ENCODE data around the gene FRMPD4. TPM values are rescaled to one million over a fixed set of nuclear protein-coding genes. Genes with fewer than 3 reads are reported as not detected.

The FRMPD4 gene
- not detected for total RNA-seq

DNA sequence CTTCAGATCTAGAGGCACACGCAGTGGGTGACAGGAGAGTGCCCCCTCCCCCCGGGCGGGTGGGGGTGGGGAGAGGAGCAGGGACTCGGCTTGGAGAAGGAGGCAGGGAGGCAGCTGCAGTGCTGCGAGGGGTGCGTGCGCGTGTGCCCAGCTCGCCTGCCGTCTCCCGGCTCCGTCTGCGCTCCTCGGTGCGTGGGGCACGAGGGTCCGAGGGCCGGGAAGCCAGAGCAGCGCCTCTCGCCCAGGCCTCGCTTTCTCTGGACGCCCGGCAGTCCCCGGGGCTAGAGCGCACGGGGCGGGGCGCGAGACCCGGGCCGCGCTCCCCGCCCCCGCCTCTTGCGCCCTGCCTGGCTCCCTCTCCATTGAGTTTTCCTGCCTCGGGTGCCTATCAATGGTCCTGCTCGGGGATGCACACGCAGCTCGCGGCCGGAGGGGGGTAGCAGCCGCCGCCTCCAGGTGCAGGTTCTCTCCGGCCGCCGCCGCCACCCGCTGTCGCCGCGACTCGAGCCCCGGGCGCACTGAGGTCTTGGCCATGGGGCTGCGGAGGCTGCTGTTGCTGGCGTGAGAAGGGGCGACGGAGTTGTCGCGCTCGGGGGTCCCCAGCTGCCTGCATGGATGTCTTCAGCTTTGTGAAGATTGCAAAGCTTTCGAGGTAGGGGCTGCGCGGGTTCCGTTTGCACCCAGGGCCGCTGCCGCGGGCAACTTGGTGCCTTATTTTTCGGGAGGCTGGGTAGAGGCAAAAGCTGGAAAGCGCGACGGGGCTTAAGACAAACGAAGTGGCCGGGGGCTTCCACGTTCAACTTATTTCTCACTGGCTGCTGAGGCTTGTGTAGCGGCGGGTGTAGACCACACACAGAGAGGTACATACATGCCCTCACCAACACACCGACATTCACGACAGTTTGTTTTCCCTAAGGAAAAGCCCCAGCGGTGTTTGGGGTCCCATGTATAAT is at the start of gene FRMPD4:
Gene FRMPD4 (plus strand): TSS at position 113 of the 953 bp plus-strand sequence. CDS start 499 bp downstream, at position 612.
- Mint-ChIP-seq H3K27me3 (peaks cover 38% of the 10 kb centered on the region), H3K9me3 (no peaks in the 10 kb centered on the region), H3K36me3 (no peaks in the 10 kb centered on the region), H3K27ac (no peak within 1 kb of the TSS), H3K4me3 (no peak within 1 kb of the TSS), H3K4me1 (peaks cover 3% of the 10 kb centered on the region)
- no peak for DNase-seq

DNA sequence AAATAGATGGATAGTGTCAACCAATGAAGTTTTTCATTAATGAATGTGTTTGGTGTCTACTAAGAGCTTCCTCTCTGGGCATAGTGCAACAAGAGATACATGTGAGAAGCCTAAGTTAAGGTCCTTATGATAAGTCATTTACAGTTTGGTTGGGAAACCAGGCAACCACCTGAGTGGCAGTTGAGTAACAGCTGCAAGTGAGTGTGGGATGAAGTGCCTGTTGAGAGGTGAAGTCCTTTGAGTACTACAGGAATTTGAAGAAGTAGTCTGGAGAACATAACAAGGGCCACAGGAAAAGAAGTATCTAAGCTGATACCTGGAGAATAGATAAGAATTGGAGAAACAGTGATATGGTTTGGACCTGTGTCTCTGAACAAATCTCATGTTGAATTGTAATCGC is 48.5 kb upstream of the FRMPD4 start:
- no peak for DNase-seq
- Mint-ChIP-seq H3K4me3 (no peak overlapping the region), H3K27ac (no peak overlapping the region), H3K4me1 (no peaks in the 10 kb centered on the region), H3K27me3 (no peaks in the 10 kb centered on the region), H3K9me3 (no peaks in the 10 kb centered on the region), H3K36me3 (no peaks in the 10 kb centered on the region)

DNA sequence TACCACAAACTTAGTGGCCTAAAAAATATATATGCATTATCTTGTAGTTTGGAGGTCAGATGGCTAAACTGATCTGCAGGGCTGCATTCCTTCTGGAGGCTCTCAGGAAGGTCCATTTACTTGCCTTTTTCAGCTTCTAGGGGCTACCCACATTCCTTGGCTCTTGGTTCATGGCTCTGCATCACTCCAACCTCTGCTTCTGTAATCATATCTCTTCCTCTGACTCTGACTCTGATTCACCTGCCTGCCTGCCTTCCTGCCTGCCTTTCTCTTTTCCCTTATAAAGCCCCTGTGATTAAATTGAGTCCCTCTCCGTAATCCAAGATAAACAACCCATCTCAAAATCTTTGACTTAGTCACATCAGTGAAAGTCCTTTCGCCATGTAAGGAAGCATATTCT is 25.0 kb upstream of the FRMPD4 start:
- Mint-ChIP-seq H3K9me3 (peaks cover 1% of the 10 kb centered on the region), H3K4me1 (no peaks in the 10 kb centered on the region)

GRCh38 chrX:12115377-12115776 is 22.9 kb upstream of the FRMPD4 start:
- peaks cover 1% of the 10 kb centered on the region for H3K9me3 Mint-ChIP-seq
- no peaks in the 10 kb centered on the region for H3K4me1 Mint-ChIP-seq
- H3K4me3 Mint-ChIP-seq: no peak overlapping the region
- no peak for DNase-seq
- H3K27ac Mint-ChIP-seq: no peak overlapping the region
- H3K27me3 Mint-ChIP-seq: no peaks in the 10 kb centered on the region
- no peaks in the 10 kb centered on the region for H3K36me3 Mint-ChIP-seq

More for the DNA sequence above, 25.0 kb upstream of the FRMPD4 start:
- Mint-ChIP-seq H3K27ac (no peak overlapping the region), H3K4me3 (no peak overlapping the region), H3K36me3 (no peaks in the 10 kb centered on the region), H3K27me3 (no peaks in the 10 kb centered on the region)
- DNase-seq: no peak

DNA sequence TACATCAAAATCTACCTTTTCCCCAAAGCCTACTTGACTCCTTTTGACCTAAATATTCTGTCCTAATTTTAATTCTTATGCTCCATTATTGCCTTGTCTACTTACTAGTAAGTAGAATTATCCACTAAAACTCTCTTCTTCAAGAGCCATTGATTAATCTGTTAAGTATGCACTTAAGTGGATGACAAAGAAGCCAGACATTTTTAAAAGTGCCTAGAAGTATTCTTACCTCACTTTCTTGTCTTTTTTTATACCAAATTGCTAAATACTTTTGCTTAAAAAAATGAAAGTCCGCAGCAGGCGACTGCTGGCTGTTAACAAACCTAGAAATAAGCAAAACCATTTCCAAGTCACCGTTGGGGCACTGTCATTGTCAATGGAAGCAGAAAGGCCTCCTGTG is 20.1 kb upstream of the FRMPD4 start:
- Mint-ChIP-seq H3K27me3 (no peaks in the 10 kb centered on the region), H3K27ac (no peak overlapping the region), H3K4me3 (no peak overlapping the region), H3K9me3 (no peaks in the 10 kb centered on the region), H3K4me1 (no peaks in the 10 kb centered on the region), H3K36me3 (no peaks in the 10 kb centered on the region)
- no peak for DNase-seq

GRCh38 chrX:12128017-12128416 is 10.3 kb upstream of the FRMPD4 start:
- Mint-ChIP-seq H3K4me1 (no peaks in the 10 kb centered on the region), H3K27me3 (no peaks in the 10 kb centered on the region), H3K4me3 (no peak overlapping the region), H3K27ac (no peak overlapping the region), H3K9me3 (peaks cover 6% of the 10 kb centered on the region), H3K36me3 (no peaks in the 10 kb centered on the region)
- no peak for DNase-seq

- Mint-ChIP-seq H3K27ac (no peak overlapping the region), H3K36me3 (no peaks in the 10 kb centered on the region), H3K9me3 (no peaks in the 10 kb centered on the region), H3K4me1 (peaks cover 3% of the 10 kb centered on the region), H3K4me3 (no peak overlapping the region), H3K27me3 (peaks cover 38% of the 10 kb centered on the region)
- DNase-seq: no peak
These were observed 317 bp upstream of the FRMPD4 start for GRCh38 chrX:12137951-12138360.

- Mint-ChIP-seq H3K4me3 (no peak overlapping the region), H3K4me1 (peaks cover 3% of the 10 kb centered on the region), H3K36me3 (no peaks in the 10 kb centered on the region), H3K9me3 (no peaks in the 10 kb centered on the region), H3K27ac (no peak overlapping the region), H3K27me3 (peaks cover 37% of the 10 kb centered on the region)
- no peak for DNase-seq
These were observed 1.8 kb downstream of the FRMPD4 start for GRCh38 chrX:12139934-12140611.

- Mint-ChIP-seq H3K27me3 (peaks cover 26% of the 10 kb centered on the region), H3K4me3 (no peak overlapping the region), H3K36me3 (no peaks in the 10 kb centered on the region), H3K9me3 (no peaks in the 10 kb centered on the region), H3K27ac (no peak overlapping the region), H3K4me1 (peaks cover 3% of the 10 kb centered on the region)
- no peak for DNase-seq
These were observed 3.2 kb downstream of the FRMPD4 start for GRCh38 chrX:12141511-12141910.

DNA sequence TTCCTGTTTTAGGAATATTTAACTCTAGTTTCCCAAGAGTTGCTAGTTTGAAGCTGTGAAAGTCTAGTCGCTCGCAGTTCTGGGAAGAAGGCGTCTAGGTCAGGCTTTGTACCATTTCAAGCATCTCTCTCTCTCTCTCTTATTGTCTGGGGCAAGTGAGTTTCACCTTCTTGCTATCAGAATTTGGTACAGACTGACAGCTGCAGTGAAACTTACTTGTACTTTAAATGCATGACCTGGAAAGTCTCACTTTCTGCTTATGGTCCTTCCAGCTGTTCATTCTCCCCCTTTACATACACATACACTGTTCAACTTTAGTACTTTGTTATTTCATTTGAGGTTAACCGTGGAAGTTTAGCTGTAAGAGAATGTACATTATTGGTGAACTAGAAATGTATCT is 4.4 kb downstream of the FRMPD4 start:
- DNase-seq: no peak
- Mint-ChIP-seq H3K9me3 (no peaks in the 10 kb centered on the region), H3K36me3 (no peaks in the 10 kb centered on the region), H3K4me1 (peaks cover under 1% of the 10 kb centered on the region), H3K27me3 (peaks cover 16% of the 10 kb centered on the region), H3K4me3 (no peak overlapping the region), H3K27ac (no peak overlapping the region)

GRCh38 chrX:12145402-12145801 is 7.1 kb downstream of the FRMPD4 start:
- Mint-ChIP-seq H3K27ac (no peak overlapping the region), H3K36me3 (no peaks in the 10 kb centered on the region), H3K9me3 (no peaks in the 10 kb centered on the region), H3K27me3 (peaks cover 5% of the 10 kb centered on the region), H3K4me1 (no peaks in the 10 kb centered on the region), H3K4me3 (no peak overlapping the region)
- no peak for DNase-seq

DNA sequence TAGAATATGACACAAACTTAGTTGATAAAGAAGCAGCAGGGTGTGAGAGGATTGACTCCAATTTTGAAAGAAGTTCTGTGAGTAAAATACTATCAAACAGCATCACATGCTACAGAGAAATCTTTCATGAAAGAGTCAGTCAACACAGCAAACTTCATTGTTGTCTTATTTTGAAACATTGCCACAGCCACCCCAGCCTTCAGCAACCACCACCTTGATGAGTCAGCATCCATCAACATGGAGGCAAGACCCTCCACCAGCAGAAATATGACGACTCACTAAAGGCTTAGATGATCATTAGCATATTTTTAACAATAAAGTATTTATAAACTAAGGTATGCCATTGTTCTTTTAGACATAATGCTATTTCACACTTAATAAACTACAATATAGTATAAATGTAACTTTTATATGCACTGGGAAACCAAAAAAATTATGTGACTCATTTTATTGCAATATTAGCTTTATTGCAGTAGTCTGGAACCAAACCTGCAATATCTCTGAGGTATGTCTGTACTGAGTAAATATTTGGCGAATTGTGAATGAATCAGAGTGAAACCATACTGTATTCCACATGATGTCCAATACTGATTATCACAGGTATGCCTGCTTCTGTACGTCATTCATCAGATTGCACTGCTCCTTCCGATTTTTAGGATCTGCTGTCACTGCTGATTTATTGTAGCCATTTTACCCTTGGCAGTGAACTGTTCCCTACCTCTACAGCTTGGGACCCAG is 11.6 kb downstream of the FRMPD4 start:
- Mint-ChIP-seq H3K4me3 (no peak overlapping the region), H3K27me3 (no peaks in the 10 kb centered on the region), H3K9me3 (no peaks in the 10 kb centered on the region), H3K36me3 (no peaks in the 10 kb centered on the region), H3K27ac (no peak overlapping the region), H3K4me1 (no peaks in the 10 kb centered on the region)
- DNase-seq: no peak

DNA sequence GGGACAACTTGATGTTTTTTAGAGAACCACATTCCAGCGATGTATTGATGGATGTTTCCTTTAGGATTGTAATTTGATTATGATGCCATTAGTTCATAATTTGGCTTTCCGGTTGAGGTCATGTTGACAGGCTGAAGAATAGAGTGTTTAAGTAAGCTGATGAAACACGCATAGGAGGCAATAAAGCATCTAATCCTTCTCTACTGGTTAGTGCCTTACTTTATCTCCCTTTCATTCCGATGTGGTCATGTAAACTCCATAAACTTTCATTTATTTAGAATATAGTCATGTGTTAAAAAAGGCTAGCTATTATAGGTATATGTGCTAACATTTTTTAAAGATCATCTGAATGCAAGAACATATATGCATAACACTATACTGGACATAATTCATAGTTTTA is 15.0 kb downstream of the FRMPD4 start:
- H3K9me3 Mint-ChIP-seq: no peaks in the 10 kb centered on the region

DNA sequence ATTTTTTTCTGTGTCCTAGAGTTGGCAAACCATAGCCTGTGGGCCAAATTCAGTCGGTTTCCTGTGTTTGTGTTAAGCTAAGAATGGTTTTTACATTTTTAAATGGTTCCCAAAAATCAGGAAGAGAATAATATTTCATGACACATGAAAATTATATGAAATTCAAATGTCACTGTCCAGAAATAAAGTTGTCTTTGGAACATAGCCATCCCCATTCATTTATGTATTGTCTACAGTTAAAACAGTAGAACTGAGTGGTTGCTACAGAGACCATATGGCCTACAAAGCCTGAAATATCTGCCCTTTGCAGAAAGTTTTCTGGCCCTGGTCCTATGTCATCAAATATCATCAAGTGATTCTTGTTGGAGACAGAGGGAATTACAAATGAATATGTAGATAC is 15.5 kb downstream of the FRMPD4 start:
- H3K36me3 Mint-ChIP-seq: no peaks in the 10 kb centered on the region
- H3K4me1 Mint-ChIP-seq: no peaks in the 10 kb centered on the region
- H3K27me3 Mint-ChIP-seq: no peaks in the 10 kb centered on the region
- no peak overlapping the region for H3K27ac Mint-ChIP-seq
- no peak overlapping the region for H3K4me3 Mint-ChIP-seq
- no peaks in the 10 kb centered on the region for H3K9me3 Mint-ChIP-seq
- no peak for DNase-seq

More for the DNA sequence above, 15.0 kb downstream of the FRMPD4 start:
- no peaks in the 10 kb centered on the region for H3K4me1 Mint-ChIP-seq
- no peaks in the 10 kb centered on the region for H3K36me3 Mint-ChIP-seq
- H3K27ac Mint-ChIP-seq: no peak overlapping the region
- no peak overlapping the region for H3K4me3 Mint-ChIP-seq
- H3K27me3 Mint-ChIP-seq: no peaks in the 10 kb centered on the region
- no peak for DNase-seq

GRCh38 chrX:12159799-12160198 is 21.5 kb downstream of the FRMPD4 start:
- Mint-ChIP-seq H3K4me3 (no peak overlapping the region), H3K9me3 (no peaks in the 10 kb centered on the region), H3K27me3 (no peaks in the 10 kb centered on the region), H3K36me3 (no peaks in the 10 kb centered on the region), H3K27ac (no peak overlapping the region), H3K4me1 (no peaks in the 10 kb centered on the region)
- DNase-seq: no peak

Data from activated naive CD8-positive, alpha-beta T cell treated with anti-CD3 and anti-CD28 coated beads for 36 hours (primary cell).